GM23248 (cell line): Measurements from ENCODE around the gene SGTA.

Source experiments
- EZH2 ChIP-seq: fragments of 200-600 bp; sonication (generic); IDR thresholded peaks from 2 replicates; pipeline ENCODE4 v1.6.1; 2018; ENCODE audit warnings: antibody characterized with exemption, mild to moderate bottlenecking; ENCODE audit not compliant: insufficient read depth, poor library complexity, severe bottlenecking
- EZH2phosphoT487 ChIP-seq: fragments of 200-600 bp; sonication (generic); IDR thresholded peaks from 2 replicates; pipeline ENCODE4 v1.6.1; 2018; ENCODE audit warnings: antibody characterized with exemption, moderate library complexity, mild to moderate bottlenecking, low read depth; ENCODE audit not compliant: insufficient read depth

- TF ChIP-seq EZH2phosphoT487 (no peak), EZH2 (no peak)
These were observed 8.8 kb upstream of the SGTA start for GRCh38 chr19:2791876-2792275.
